Spleen (tissue), 7 donors: ENCODE data around the gene MRO.

Source experiments
- CTCF ChIP-seq, 11 experiments: fragments of 200-600 bp in 7 of 11; fragments of 450-650 bp in 4 of 11; sonication (generic) in 4 of 11; IDR thresholded peaks in 8 of 11; conservative IDR thresholded peaks in 3 of 11; 1 replicate in 7 of 11; 2 replicates in 4 of 11; pipeline versions ENCODE4 v1.4.0 to v1.8.0; 2016 to 2021; ENCODE audit warnings: antibody characterized with exemption in 11 of 11, inconsistent platforms in 4 of 11, mild to moderate bottlenecking in 1 of 11
- POLR2A ChIP-seq, 3 donors: fragments of 450-650 bp; IDR thresholded peaks; one replicate each; pipeline ENCODE4 v1.5.1; 2017; ENCODE audit warnings: antibody characterized with exemption in 3 of 3, mild to moderate bottlenecking in 1 of 3
- POLR2AphosphoS5 ChIP-seq, 3 donors: sonication (generic); formaldehyde crosslinking; IDR thresholded peaks; one replicate each; pipeline ENCODE4 v1.5.1; 2017; ENCODE audit warnings: antibody characterized with exemption in 3 of 3
- donor health status: DM: no; HTN: no; CAD: no; lungs with moderate emphysema.
- donor health status: DM: no; HTN: no; CAD: no.
- donor health status: DM: no; HTN: no; CAD: no.

- TF ChIP-seq CTCF (IDR thresholded peaks at IDR 0.05 in 8 of 11, conservative IDR thresholded peaks at IDR 0.05 in 3 of 11) (no peak), POLR2A (IDR thresholded peaks at IDR 0.05) (no peak), POLR2AphosphoS5 (IDR thresholded peaks at IDR 0.05) (no peak)
Measured at GRCh38 chr18:50862401-50862800, 42.6 kb upstream of the MRO start.
